HCT116 (cell line): ENCODE measurements around the gene EXOC6B. TPM values are rescaled to one million over a fixed set of nuclear protein-coding genes. Genes with fewer than 3 reads are reported as not detected.

Experiments used
- ATAC-seq: fragments of 200-7000 bp; cut with Tn5 transposase; 2 replicates; pipeline ENCODE4 v1.9.1; 2020; ENCODE audit warnings: mild to moderate bottlenecking, moderate library complexity
- BruUV-seq: library from RNA; stranded (reverse); fragments of 400-500 nt; replicated peaks from 2 replicates; lab custom pipeline; 2021; lab: Mats Ljungman, UMichigan
- CTCF ChIA-PET: fragments of 300-600 bp; sonication (Branson Sonifier 250); formaldehyde crosslinking; loops from one replicate; lab custom pipeline; 2021; ENCODE audit warnings: antibody characterized with exemption; lab: Charles Lee
- POLR2A ChIA-PET: fragments of 300-600, 350-600 bp; sonication (Branson Sonifier 250); formaldehyde crosslinking; loops from one replicate; lab custom pipeline; 2021; ENCODE audit warnings: antibody characterized with exemption; lab: Charles Lee
- RAD21 ChIA-PET, 2 experiments: fragments of 300-600 bp; sonication (Branson Sonifier 250); formaldehyde crosslinking; loops; one replicate each; lab custom pipeline; 2023; ENCODE audit warnings: low total read pairs in 2 of 2; ENCODE audit not compliant: uncharacterized antibody in 2 of 2, unreplicated experiment in 2 of 2, low non-redundant PET in 1 of 2; lab: Charles Lee
- DNase-seq: peaks from one replicate; pipeline ENCODE4 v3.0.0-alpha.2; 2010; ENCODE audit warnings: low read depth, low spot score
- H2AFZ ChIP-seq: fragments of 200-600 bp; shearing (Covaris generic), sonication (generic); 2 replicates; pipeline ENCODE4 v1.6.1; 2017; ENCODE audit warnings: low read depth, mixed run types, mixed read lengths, antibody characterized with exemption, low read length; ENCODE audit not compliant: poor library complexity, severe bottlenecking
- H3K27ac ChIP-seq: 2 replicates; pipeline ENCODE4 v1.5.1; 2012; ENCODE audit warnings: low read depth, low read length
- H3K27me3 ChIP-seq: fragments of 200-600 bp; sonication (generic); 2 replicates; pipeline ENCODE4 v1.6.1; 2016; ENCODE audit warnings: mixed run types, low read length, mixed read lengths; ENCODE audit not compliant: insufficient read depth
- H3K36me3 ChIP-seq, 2 experiments: fragments of 200-500 bp in 1 of 2; fragments of 200-600 bp in 1 of 2; sonication (Bioruptor generic) in 1 of 2; sonication (generic) in 1 of 2; 2 replicates each; pipeline versions ENCODE4 v1.5.1 to v1.6.1; 2014 to 2016; ENCODE audit warnings: low read length in 2 of 2, inconsistent platforms in 1 of 2, mixed read lengths in 1 of 2, mixed run types in 1 of 2; ENCODE audit not compliant: insufficient read depth in 2 of 2, control insufficient read depth in 1 of 2
- H3K4me1 ChIP-seq, 2 experiments: fragments of 200-600 bp in 1 of 2; sonication (generic) in 1 of 2; 2 replicates each; pipeline versions ENCODE4 v1.5.1 to v1.6.1; 2012 to 2017; ENCODE audit warnings: low read length in 2 of 2, inconsistent platforms in 1 of 2, mild to moderate bottlenecking in 1 of 2, mixed read lengths in 1 of 2, mixed run types in 1 of 2, moderate library complexity in 1 of 2; ENCODE audit not compliant: insufficient read depth in 2 of 2, control insufficient read depth in 1 of 2
- H3K4me2 ChIP-seq: fragments of 200-600 bp; sonication (generic); 2 replicates; pipeline ENCODE4 v1.6.1; 2017; ENCODE audit warnings: mixed run types, low read length, mixed read lengths
- H3K4me3 ChIP-seq, 2 experiments: fragments of 200-600 bp in 1 of 2; sonication (generic) in 1 of 2; replicated peaks in 1 of 2; 2 replicates each; pipeline ENCODE4 v1.5.1; 2011 to 2016; ENCODE audit warnings: low read length in 2 of 2, control low read depth in 1 of 2, low read depth in 1 of 2, mild to moderate bottlenecking in 1 of 2, mixed read lengths in 1 of 2, mixed run types in 1 of 2
- H3K79me2 ChIP-seq: fragments of 200-600 bp; sonication (generic); 2 replicates; pipeline ENCODE4 v1.6.1; 2017; ENCODE audit warnings: mild to moderate bottlenecking, mixed run types, low read length, moderate library complexity, mixed read lengths; ENCODE audit not compliant: insufficient read depth
- H3K9ac ChIP-seq: fragments of 200-600 bp; sonication (generic); 2 replicates; pipeline ENCODE4 v1.6.1; 2016; ENCODE audit warnings: low read length, mixed read lengths
- H3K9me2 ChIP-seq: fragments of 200-600 bp; sonication (generic), shearing (Covaris generic); 2 replicates; pipeline ENCODE4 v1.6.1; 2017; ENCODE audit warnings: mixed run types, mild to moderate bottlenecking, moderate library complexity; ENCODE audit not compliant: insufficient read depth
- H3K9me3 ChIP-seq, 2 experiments: fragments of 200-500 bp in 1 of 2; fragments of 200-600 bp in 1 of 2; sonication (Bioruptor generic) in 1 of 2; sonication (generic) in 1 of 2; 2 replicates each; pipeline ENCODE4 v1.6.1; 2014 to 2017; ENCODE audit warnings: low read length in 2 of 2, mixed read lengths in 2 of 2, inconsistent platforms in 1 of 2, low read depth in 1 of 2, mild to moderate bottlenecking in 1 of 2, mixed run types in 1 of 2, moderate library complexity in 1 of 2; ENCODE audit not compliant: control insufficient read depth in 1 of 2, insufficient read depth in 1 of 2
- H4K20me1 ChIP-seq: fragments of 200-600 bp; sonication (generic), shearing (Covaris generic); 2 replicates; pipeline ENCODE4 v1.6.1; 2017; ENCODE audit warnings: mixed run types, mild to moderate bottlenecking, moderate library complexity; ENCODE audit not compliant: insufficient read depth
- ATF3 ChIP-seq: IDR thresholded peaks from 2 replicates; pipeline ENCODE4 v1.6.1; 2012
- CBX3 ChIP-seq: IDR thresholded peaks from 2 replicates; pipeline ENCODE4 v1.6.1; 2012; ENCODE audit warnings: low read depth
- CEBPB ChIP-seq: IDR thresholded peaks from 2 replicates; pipeline ENCODE4 v1.6.1; 2012; ENCODE audit warnings: low read depth
- EGR1 ChIP-seq: IDR thresholded peaks from 2 replicates; pipeline ENCODE4 v1.6.1; 2012; ENCODE audit warnings: low read depth
- ELF1 ChIP-seq: IDR thresholded peaks from 2 replicates; pipeline ENCODE4 v1.6.1; 2012; ENCODE audit warnings: low read depth, borderline replicate concordance
- EZH2 ChIP-seq: fragments of 200-600 bp; sonication (generic); IDR thresholded peaks from 2 replicates; pipeline ENCODE4 v1.6.1; 2017; ENCODE audit warnings: antibody characterized with exemption, mixed run types
- EZH2phosphoT487 ChIP-seq: fragments of 200-600 bp; IDR thresholded peaks from 2 replicates; pipeline ENCODE4 v1.6.1; 2018; ENCODE audit warnings: antibody characterized with exemption, borderline replicate concordance
- FOSL1 ChIP-seq: IDR thresholded peaks from 2 replicates; pipeline ENCODE4 v1.6.1; 2012; ENCODE audit warnings: low read depth
- JUND ChIP-seq: IDR thresholded peaks from 2 replicates; pipeline ENCODE4 v1.6.1; 2012
- MAX ChIP-seq: IDR thresholded peaks from 2 replicates; pipeline ENCODE4 v1.6.1; 2012
- RAD21 ChIP-seq: IDR thresholded peaks from 2 replicates; pipeline ENCODE4 v1.6.1; 2012; ENCODE audit warnings: low read depth, mild to moderate bottlenecking
- REST ChIP-seq: IDR thresholded peaks from 2 replicates; pipeline ENCODE4 v1.6.1; 2012; ENCODE audit warnings: low read depth
- SIN3A ChIP-seq: IDR thresholded peaks from 2 replicates; pipeline ENCODE4 v1.6.1; 2012; ENCODE audit warnings: low read depth
- SP1 ChIP-seq: IDR thresholded peaks from 2 replicates; pipeline ENCODE4 v1.6.1; 2012; ENCODE audit warnings: low read depth
- SRF ChIP-seq: IDR thresholded peaks from 2 replicates; pipeline ENCODE4 v1.6.1; 2012; ENCODE audit warnings: low read depth
- TCF7L2 ChIP-seq: IDR thresholded peaks from 2 replicates; pipeline ENCODE4 v1.7.0; 2011; ENCODE audit warnings: borderline replicate concordance, inconsistent platforms; ENCODE audit not compliant: insufficient read depth, insufficient read length; ENCODE audit errors: extremely low read depth
- YY1 ChIP-seq: IDR thresholded peaks from 2 replicates; pipeline ENCODE4 v1.6.1; 2011; ENCODE audit warnings: low read length, low read depth, moderate library complexity, mild to moderate bottlenecking; ENCODE audit not compliant: insufficient replicate concordance; ENCODE audit errors: extremely low read depth
- ZFX ChIP-seq: fragments of 450-650 bp; IDR thresholded peaks from 2 replicates; pipeline ENCODE4 v1.6.1; 2017
- ZNF274 ChIP-seq: fragments of 200-500 bp; sonication (Bioruptor generic); IDR thresholded peaks from 2 replicates; pipeline ENCODE4 v1.6.1; 2014; ENCODE audit warnings: mild to moderate bottlenecking, low read depth, low read length, inconsistent platforms
- intact Hi-C: fragments of 100-400 bp; cut with micrococcal nuclease; formaldehyde crosslinking; loops from 2 replicates; pipeline ENCODE4 v1.10.0; 2022
- total RNA-seq: library from RNA; stranded (reverse); gene quantifications from one replicate; pipeline ENCODE4 v1.2.1, GENCODE V29; 2021; ENCODE audit not compliant: unreplicated experiment

EXOC6B gene
- total RNA-seq, 1 experiment from 2014 or later = 25.4 TPM

- TF ChIP-seq REST (no peak), FOSL1 (no peak), EGR1 (no peak), ZNF274 (no peak), EZH2 (no peak), SP1 (no peak), SRF (no peak), ATF3 (no peak), TCF7L2 (peak; percentile 62), JUND (no peak), CBX3 (no peak)
Observed at GRCh38 chr2:72859831-72860262, 34.0 kb upstream of the EXOC6B start (continued).

- H3K9me3 ChIP-seq = no peaks in the 10 kb centered on the region
- intact Hi-C loops = no loop called here
- no peak for TF ChIP-seq YY1
- no peak for TF ChIP-seq ZFX
- TF ChIP-seq EZH2phosphoT487 = no peak
- TF ChIP-seq SIN3A = no peak
- TF ChIP-seq RAD21 = no peak
- no peak for TF ChIP-seq ZNF274
- no peak for TF ChIP-seq TCF7L2
- no peak for TF ChIP-seq FOSL1
- no peak for TF ChIP-seq EGR1
- TF ChIP-seq SP1 = no peak
- no peak for TF ChIP-seq EZH2
- TF ChIP-seq CEBPB = no peak
- no peak for TF ChIP-seq JUND
- no peak for TF ChIP-seq CBX3
- no peak for TF ChIP-seq MAX
- no peak for TF ChIP-seq ATF3
- no peak for TF ChIP-seq ELF1
- BruUV-seq = no TSS peak
- no peaks in the 10 kb centered on the region for H4K20me1 ChIP-seq
- H3K27me3 ChIP-seq = peaks cover 5% of the 10 kb centered on the region; the same call in 1 of the 2 replicates
- H3K9me2 ChIP-seq = no peaks in the 10 kb centered on the region
- no peaks in the 10 kb centered on the region for H3K79me2 ChIP-seq
- DNase-seq = no peak
- H3K4me3 ChIP-seq = no peak overlapping the region
- ChIA-PET POLR2A (no interaction called here), RAD21 (no interaction called here), CTCF (interaction anchor here (0.9 to 1.5 kb wide), 2 partner anchors 10 to 11 kb away, joined by 3 to 5 read pairs; no protein-coding TSS in a partner anchor)
- H3K27ac ChIP-seq = no peak overlapping the region
- ATAC-seq = no peak
- no peaks in the 10 kb centered on the region for H3K36me3 ChIP-seq
- H3K4me2 ChIP-seq = no peak overlapping the region
- no peaks in the 10 kb centered on the region for H3K4me1 ChIP-seq
- no peak overlapping the region for H3K9ac ChIP-seq
- H2AFZ ChIP-seq = no peak overlapping the region
Observed at GRCh38 chr2:72851333-72851732, 25.5 kb upstream of the EXOC6B start.
